Measurements from ENCODE around the gene JPH3.

DNA sequence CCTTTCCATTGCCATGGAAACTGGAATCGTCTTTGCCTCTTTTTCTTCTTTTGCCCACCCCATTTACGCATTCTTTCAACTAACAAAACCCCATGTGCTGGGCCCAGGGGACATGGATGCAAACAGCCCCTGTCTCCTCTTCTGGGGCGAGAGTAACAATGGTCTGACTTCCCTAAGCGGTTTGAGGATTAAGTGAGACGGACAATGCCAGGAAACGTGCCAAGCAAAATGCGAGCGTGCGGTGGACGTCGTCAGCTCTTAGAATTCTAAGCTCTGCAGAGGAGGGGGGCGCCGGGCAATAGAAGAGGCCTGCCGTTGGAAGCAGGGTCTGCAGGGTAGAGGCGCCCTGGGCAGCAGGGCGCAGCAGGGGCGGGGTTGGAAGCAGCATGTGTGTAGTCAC lies 42.4 kb upstream of the JPH3 start:
- no peak for TF ChIP-seq ZNF416 (CRISPR knock-in tag; IDR thresholded peaks at IDR 0.05)
- no peak for TF ChIP-seq ZNF219 (CRISPR knock-in tag; IDR thresholded peaks at IDR 0.05; ENCODE audit: borderline replicate concordance)
- TF ChIP-seq ZNF138 (CRISPR knock-in tag; conservative IDR thresholded peaks at IDR 0.05) = no peak
- no peak for TF ChIP-seq ZNF232 (CRISPR knock-in tag; IDR thresholded peaks at IDR 0.05)
- TF ChIP-seq, protein P1, sequence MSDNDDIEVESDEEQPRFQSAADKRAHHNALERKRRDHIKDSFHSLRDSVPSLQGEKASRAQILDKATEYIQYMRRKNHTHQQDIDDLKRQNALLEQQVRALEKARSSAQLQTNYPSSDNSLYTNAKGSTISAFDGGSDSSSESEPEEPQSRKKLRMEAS (CRISPR knock-in tag; IDR thresholded peaks at IDR 0.05) = no peak
- TF ChIP-seq, protein P2, sequence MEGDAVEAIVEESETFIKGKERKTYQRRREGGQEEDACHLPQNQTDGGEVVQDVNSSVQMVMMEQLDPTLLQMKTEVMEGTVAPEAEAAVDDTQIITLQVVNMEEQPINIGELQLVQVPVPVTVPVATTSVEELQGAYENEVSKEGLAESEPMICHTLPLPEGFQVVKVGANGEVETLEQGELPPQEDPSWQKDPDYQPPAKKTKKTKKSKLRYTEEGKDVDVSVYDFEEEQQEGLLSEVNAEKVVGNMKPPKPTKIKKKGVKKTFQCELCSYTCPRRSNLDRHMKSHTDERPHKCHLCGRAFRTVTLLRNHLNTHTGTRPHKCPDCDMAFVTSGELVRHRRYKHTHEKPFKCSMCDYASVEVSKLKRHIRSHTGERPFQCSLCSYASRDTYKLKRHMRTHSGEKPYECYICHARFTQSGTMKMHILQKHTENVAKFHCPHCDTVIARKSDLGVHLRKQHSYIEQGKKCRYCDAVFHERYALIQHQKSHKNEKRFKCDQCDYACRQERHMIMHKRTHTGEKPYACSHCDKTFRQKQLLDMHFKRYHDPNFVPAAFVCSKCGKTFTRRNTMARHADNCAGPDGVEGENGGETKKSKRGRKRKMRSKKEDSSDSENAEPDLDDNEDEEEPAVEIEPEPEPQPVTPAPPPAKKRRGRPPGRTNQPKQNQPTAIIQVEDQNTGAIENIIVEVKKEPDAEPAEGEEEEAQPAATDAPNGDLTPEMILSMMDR (IDR thresholded peaks at IDR 0.05) = no peak
- TF ChIP-seq, protein P3, sequence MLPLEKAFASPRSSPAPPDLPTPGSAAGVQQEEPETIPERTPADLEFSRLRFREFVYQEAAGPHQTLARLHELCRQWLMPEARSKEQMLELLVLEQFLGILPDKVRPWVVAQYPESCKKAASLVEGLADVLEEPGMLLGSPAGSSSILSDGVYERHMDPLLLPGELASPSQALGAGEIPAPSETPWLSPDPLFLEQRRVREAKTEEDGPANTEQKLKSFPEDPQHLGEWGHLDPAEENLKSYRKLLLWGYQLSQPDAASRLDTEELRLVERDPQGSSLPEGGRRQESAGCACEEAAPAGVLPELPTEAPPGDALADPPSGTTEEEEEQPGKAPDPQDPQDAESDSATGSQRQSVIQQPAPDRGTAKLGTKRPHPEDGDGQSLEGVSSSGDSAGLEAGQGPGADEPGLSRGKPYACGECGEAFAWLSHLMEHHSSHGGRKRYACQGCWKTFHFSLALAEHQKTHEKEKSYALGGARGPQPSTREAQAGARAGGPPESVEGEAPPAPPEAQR (CRISPR knock-in tag; IDR thresholded peaks at IDR 0.05) = no peak
- TF ChIP-seq FOXK1 (CRISPR knock-in tag; IDR thresholded peaks at IDR 0.05) = no peak
- no peak for TF ChIP-seq ZNF121 (CRISPR knock-in tag; IDR thresholded peaks at IDR 0.05)
